NB4 (cell line): ENCODE data around the gene PCNX3.

Experiments used
- DNase-seq: peaks from one replicate; pipeline ENCODE4 v3.0.0; 2010; ENCODE audit warnings: low read depth
- H3K4me3 ChIP-seq: one replicate; pipeline ENCODE4 v1.5.1; 2011; ENCODE audit warnings: mild to moderate bottlenecking, low read depth, low read length, moderate library complexity
- MYC ChIP-seq: IDR thresholded peaks from 2 replicates; pipeline ENCODE4 v1.6.1; 2011; ENCODE audit warnings: low read depth, low read length
- POLR2A ChIP-seq: IDR thresholded peaks from 2 replicates; pipeline ENCODE4 v1.6.1; 2011; ENCODE audit warnings: mild to moderate bottlenecking; ENCODE audit not compliant: insufficient read length; ENCODE audit errors: extremely low read depth
- TF ChIP-seq, protein P1 (sequence below): IDR thresholded peaks from 2 replicates; pipeline ENCODE4 v1.6.1; 2011; ENCODE audit warnings: low read depth, low read length
- TF ChIP-seq, protein P2 (sequence below): IDR thresholded peaks from one replicate; pipeline ENCODE4 v1.5.1; 2012; ENCODE audit warnings: low read depth, low read length

Gene PCNX3

DNA sequence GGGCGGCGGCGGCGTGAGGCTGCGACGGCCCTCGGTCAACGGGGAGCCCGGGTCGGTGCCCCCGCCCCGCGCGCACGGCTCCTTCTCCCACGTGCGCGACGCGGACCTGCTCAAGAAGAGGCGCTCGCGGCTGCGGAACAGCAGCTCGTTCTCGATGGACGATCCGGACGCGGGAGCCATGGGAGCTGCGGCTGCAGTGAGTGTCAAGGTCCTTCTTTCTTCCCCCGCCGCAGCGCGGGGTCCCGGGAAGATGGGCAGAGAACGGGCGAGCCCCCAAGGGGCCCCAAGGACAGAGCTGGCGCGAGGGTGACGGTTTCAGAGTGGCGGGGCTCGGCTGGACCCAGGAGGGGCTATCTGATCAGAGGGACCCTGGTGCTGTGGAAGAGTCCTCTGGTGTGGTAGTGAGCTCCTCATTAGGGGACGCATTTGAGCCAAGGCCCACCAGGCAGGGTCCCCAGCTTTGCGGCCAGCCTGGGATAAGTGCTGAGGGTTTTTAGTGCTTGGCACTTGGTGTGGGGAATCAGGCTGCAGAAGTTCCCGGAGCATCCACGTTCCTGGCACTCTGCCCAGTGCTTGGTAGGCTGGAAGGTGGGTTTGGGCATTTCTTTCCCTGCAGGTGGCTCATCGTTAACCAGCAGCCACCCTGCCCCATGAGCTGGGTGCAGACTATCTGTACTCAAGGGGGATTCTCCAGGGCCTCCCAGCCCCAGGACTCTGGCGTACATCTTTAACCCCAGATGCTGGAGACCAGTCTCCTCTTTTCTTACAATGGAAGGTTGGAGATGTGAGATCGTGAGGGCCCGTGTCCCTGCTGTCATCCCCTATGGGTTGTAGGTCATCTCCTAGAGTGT lies 30.0 kb upstream of the PCNX3 start:
- TF ChIP-seq, protein P1, sequence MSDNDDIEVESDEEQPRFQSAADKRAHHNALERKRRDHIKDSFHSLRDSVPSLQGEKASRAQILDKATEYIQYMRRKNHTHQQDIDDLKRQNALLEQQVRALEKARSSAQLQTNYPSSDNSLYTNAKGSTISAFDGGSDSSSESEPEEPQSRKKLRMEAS = no peak
- TF ChIP-seq POLR2A = no peak
- TF ChIP-seq, protein P2, sequence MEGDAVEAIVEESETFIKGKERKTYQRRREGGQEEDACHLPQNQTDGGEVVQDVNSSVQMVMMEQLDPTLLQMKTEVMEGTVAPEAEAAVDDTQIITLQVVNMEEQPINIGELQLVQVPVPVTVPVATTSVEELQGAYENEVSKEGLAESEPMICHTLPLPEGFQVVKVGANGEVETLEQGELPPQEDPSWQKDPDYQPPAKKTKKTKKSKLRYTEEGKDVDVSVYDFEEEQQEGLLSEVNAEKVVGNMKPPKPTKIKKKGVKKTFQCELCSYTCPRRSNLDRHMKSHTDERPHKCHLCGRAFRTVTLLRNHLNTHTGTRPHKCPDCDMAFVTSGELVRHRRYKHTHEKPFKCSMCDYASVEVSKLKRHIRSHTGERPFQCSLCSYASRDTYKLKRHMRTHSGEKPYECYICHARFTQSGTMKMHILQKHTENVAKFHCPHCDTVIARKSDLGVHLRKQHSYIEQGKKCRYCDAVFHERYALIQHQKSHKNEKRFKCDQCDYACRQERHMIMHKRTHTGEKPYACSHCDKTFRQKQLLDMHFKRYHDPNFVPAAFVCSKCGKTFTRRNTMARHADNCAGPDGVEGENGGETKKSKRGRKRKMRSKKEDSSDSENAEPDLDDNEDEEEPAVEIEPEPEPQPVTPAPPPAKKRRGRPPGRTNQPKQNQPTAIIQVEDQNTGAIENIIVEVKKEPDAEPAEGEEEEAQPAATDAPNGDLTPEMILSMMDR = no peak
- no peak for TF ChIP-seq MYC
- DNase-seq = no peak
- H3K4me3 ChIP-seq = no peak overlapping the region

- DNase-seq = no peak
- no peak overlapping the region for H3K4me3 ChIP-seq
- no peak for TF ChIP-seq MYC
- TF ChIP-seq, protein P2 = no peak
- TF ChIP-seq, protein P1 = no peak
- no peak for TF ChIP-seq POLR2A
Observed at GRCh38 chr11:65586247-65586630, 29.3 kb upstream of the PCNX3 start.

GRCh38 chr11:65586676-65587075 lies 28.9 kb upstream of the PCNX3 start:
- no peak for TF ChIP-seq POLR2A
- TF ChIP-seq, protein P1 = no peak
- no peak for TF ChIP-seq MYC
- TF ChIP-seq, protein P2 = no peak
- DNase-seq = no peak
- no peak overlapping the region for H3K4me3 ChIP-seq

- H3K4me3 ChIP-seq = no peak overlapping the region
- TF ChIP-seq POLR2A (no peak), MYC (no peak)
- TF ChIP-seq, protein P2 = peak; percentile 84
- TF ChIP-seq, protein P1 = no peak
- peak; percentile 81 for DNase-seq
Observed at GRCh38 chr11:65588199-65589054, 27.1 kb upstream of the PCNX3 start.

DNA sequence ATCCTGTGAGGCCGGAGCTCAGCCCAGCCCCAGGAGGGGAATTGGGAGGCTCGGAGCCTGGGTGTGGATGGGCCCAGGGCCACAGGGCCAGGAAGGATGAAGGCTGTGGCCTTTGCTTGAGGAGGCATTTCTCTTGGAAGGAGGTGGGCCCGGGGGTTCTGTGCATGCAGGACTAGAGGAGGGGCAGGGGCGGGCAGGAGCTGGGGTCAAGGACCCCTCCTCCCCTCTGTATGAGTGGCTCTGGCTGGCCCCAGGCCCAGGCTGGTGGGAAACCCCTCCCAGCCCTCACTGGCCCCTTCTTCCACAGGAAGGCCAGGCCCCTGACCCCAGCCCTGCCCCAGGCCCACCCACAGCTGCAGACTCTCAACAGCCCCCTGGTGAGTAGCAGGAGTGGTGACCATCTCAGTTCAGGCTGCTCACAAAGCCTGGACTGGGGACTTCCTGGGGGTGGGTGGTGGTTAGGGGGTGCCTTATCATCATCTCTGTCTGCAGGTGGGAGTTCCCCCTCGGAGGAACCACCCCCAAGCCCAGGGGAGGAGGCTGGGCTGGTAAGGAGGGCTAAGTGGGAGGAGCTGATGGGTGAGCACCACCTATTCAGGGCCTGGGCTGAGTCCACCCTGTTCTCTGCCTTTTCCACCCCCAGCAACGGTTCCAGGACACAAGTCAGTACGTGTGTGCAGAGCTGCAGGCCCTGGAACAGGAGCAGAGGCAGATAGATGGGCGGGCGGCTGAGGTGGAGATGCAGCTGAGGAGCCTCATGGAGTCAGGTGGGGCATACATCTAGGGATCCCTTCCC lies 25.9 kb upstream of the PCNX3 start:
- peak; percentile 46 for DNase-seq
- TF ChIP-seq, protein P2 = no peak
- no peak for TF ChIP-seq POLR2A
- TF ChIP-seq, protein P1 = no peak
- TF ChIP-seq MYC = no peak
- H3K4me3 ChIP-seq = no peak overlapping the region
